ENCODE measurements around the gene GDPD1. TPM values are rescaled to one million over a fixed set of nuclear protein-coding genes. Genes with fewer than 3 reads are reported as not detected.

GDPD1 gene
- total and polyA plus RNA-seq, 4 donors: 0.45 to 1.4 (median 0.78) TPM

GRCh38 chr17:59266745-59267144, 46.4 kb downstream of the GDPD1 start:
- WGBS: 53% methylated on average over 4 of the region's 4 CpGs
- DNase-seq (ENCODE audit: low spot score): no peak
- TF ChIP-seq JUND (IDR thresholded peaks at IDR 0.05): no peak
- no peak for TF ChIP-seq GABPA (IDR thresholded peaks at IDR 0.05 in 1 of 2, conservative IDR thresholded peaks at IDR 0.05 in 1 of 2)
- no peak for TF ChIP-seq HNF4A (conservative IDR thresholded peaks at IDR 0.05)
- TF ChIP-seq RXRA (IDR thresholded peaks at IDR 0.05): no peak
- TF ChIP-seq TAF1 (conservative IDR thresholded peaks at IDR 0.05): no peak
- TF ChIP-seq HNF4G (IDR thresholded peaks at IDR 0.05): no peak
- TF ChIP-seq MAX (IDR thresholded peaks at IDR 0.05): no peak
- TF ChIP-seq RAD21 (IDR thresholded peaks at IDR 0.05): no peak
- no peak for TF ChIP-seq FOXA2 (IDR thresholded peaks at IDR 0.05)
- no peak for TF ChIP-seq EGR1 (IDR thresholded peaks at IDR 0.05; ENCODE audit: low read depth in 2 of 2)
- TF ChIP-seq, protein P1, sequence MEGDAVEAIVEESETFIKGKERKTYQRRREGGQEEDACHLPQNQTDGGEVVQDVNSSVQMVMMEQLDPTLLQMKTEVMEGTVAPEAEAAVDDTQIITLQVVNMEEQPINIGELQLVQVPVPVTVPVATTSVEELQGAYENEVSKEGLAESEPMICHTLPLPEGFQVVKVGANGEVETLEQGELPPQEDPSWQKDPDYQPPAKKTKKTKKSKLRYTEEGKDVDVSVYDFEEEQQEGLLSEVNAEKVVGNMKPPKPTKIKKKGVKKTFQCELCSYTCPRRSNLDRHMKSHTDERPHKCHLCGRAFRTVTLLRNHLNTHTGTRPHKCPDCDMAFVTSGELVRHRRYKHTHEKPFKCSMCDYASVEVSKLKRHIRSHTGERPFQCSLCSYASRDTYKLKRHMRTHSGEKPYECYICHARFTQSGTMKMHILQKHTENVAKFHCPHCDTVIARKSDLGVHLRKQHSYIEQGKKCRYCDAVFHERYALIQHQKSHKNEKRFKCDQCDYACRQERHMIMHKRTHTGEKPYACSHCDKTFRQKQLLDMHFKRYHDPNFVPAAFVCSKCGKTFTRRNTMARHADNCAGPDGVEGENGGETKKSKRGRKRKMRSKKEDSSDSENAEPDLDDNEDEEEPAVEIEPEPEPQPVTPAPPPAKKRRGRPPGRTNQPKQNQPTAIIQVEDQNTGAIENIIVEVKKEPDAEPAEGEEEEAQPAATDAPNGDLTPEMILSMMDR (IDR thresholded peaks at IDR 0.05; ENCODE audit: low read depth, low read length, missing input control): no peak
- TF ChIP-seq NR2F2 (IDR thresholded peaks at IDR 0.05): no peak
- no peak for TF ChIP-seq ZBTB33 (IDR thresholded peaks at IDR 0.05)
- Histone ChIP-seq H3K36me3 (ENCODE audit: control insufficient read depth in 4 of 4, insufficient read depth in 3 of 4, low read depth in 1 of 4, low read length in 3 of 4) (no peaks in the 10 kb centered on the region), H3K4me3 (ENCODE audit: low read depth in 1 of 3, low read length in 3 of 3) (no peak overlapping the region), H3K9ac (ENCODE audit: low read depth in 1 of 2, low read length in 2 of 2) (no peak overlapping the region), H3K27ac (ENCODE audit: low read depth in 1 of 2, low read length in 2 of 2) (no peak overlapping the region), H3K27me3 (ENCODE audit: control insufficient read depth in 4 of 4, insufficient read depth in 4 of 4, low read length in 3 of 4) (no peaks in the 10 kb centered on the region), H3K4me1 (ENCODE audit: control insufficient read depth in 4 of 4, insufficient read depth in 4 of 4, low read length in 3 of 4) (peaks cover 0 to 5% (median 0%) of the 10 kb centered on the region in 4 donors), H3K9me3 (ENCODE audit: control insufficient read depth in 4 of 4, low read length in 3 of 4) (no peaks in the 10 kb centered on the region)

DNA sequence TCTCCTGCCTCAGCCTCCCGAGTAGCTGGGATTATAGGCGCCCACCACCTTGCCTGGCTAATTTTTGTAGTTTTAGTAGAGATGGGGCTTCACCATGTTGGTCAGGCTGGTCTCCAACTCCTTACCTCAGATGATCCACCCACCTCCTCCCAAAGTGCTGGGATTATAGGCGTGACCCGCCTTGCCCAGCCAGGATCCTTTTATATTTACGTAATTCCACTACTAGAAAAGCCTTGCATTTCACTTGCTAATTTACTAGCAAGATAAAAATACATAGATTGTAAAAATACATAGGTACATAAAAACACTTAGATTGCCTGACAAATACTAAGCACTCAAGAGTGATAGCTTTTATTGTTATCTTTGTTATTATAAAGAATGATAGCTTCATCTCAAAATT, 47.5 kb downstream of the GDPD1 start:
- TF ChIP-seq FOXA1 (IDR thresholded peaks at IDR 0.05) (no peak), RXRA (IDR thresholded peaks at IDR 0.05) (no peak), RAD21 (IDR thresholded peaks at IDR 0.05) (no peak), YY1 (IDR thresholded peaks at IDR 0.05) (no peak), TAF1 (conservative IDR thresholded peaks at IDR 0.05) (no peak), ZBTB33 (IDR thresholded peaks at IDR 0.05) (no peak), EGR1 (IDR thresholded peaks at IDR 0.05; ENCODE audit: low read depth in 2 of 2) (no peak)
- WGBS: 96% methylated on average over 5 of the region's 5 CpGs
- DNase-seq (ENCODE audit: low spot score): no peak

More for the DNA sequence above, 47.5 kb downstream of the GDPD1 start:
- Histone ChIP-seq H3K4me1 (ENCODE audit: control insufficient read depth in 4 of 4, insufficient read depth in 4 of 4, low read length in 3 of 4) (peaks cover 0 to 5% (median 0%) of the 10 kb centered on the region in 4 donors), H3K36me3 (ENCODE audit: control insufficient read depth in 4 of 4, insufficient read depth in 3 of 4, low read depth in 1 of 4, low read length in 3 of 4) (no peaks in the 10 kb centered on the region), H3K9me3 (ENCODE audit: control insufficient read depth in 4 of 4, low read length in 3 of 4) (no peaks in the 10 kb centered on the region), H3K27me3 (ENCODE audit: control insufficient read depth in 4 of 4, insufficient read depth in 4 of 4, low read length in 3 of 4) (no peaks in the 10 kb centered on the region), H3K4me3 (ENCODE audit: low read depth in 1 of 3, low read length in 3 of 3) (no peak overlapping the region), H3K9ac (ENCODE audit: low read depth in 1 of 2, low read length in 2 of 2) (no peak overlapping the region), H3K27ac (ENCODE audit: low read depth in 1 of 2, low read length in 2 of 2) (no peak overlapping the region)
